HL-60 (cell line): ENCODE results near the gene TMEM151A.

Source experiments
- DNase-seq, 2 experiments: peaks; one replicate each; pipeline ENCODE4 v3.0.0-alpha.2; 2010 to 2020; ENCODE audit warnings: low read depth in 1 of 2, low spot score in 1 of 2
- H3K27ac ChIP-seq: fragments of 250-450 bp; sonication (Bioruptor Pico); replicated peaks from 2 replicates; pipeline ENCODE4 v1.5.1; 2020; ENCODE audit warnings: mild to moderate bottlenecking, moderate library complexity
- H3K27me3 ChIP-seq: fragments of 250-450 bp; sonication (Bioruptor Pico); 2 replicates; pipeline ENCODE4 v1.5.1; 2021; ENCODE audit warnings: mild to moderate bottlenecking, moderate library complexity; ENCODE audit not compliant: insufficient read depth, poor library complexity, severe bottlenecking
- H3K4me3 ChIP-seq: replicated peaks from 2 replicates; pipeline ENCODE4 v1.5.1; 2011; ENCODE audit warnings: mild to moderate bottlenecking, control low read depth, low read length; ENCODE audit not compliant: insufficient read depth
- CTCF ChIP-seq: IDR thresholded peaks from one replicate; pipeline ENCODE4 v1.5.1; 2011; ENCODE audit warnings: low read length, control low read depth, inconsistent platforms; ENCODE audit not compliant: insufficient read depth
- GABPA ChIP-seq: IDR thresholded peaks from 2 replicates; pipeline ENCODE4 v1.6.1; 2012; ENCODE audit warnings: low read depth
- POLR2AphosphoS5 ChIP-seq: IDR thresholded peaks from 2 replicates; pipeline ENCODE4 v1.6.1; 2012; ENCODE audit warnings: low read depth
- REST ChIP-seq: IDR thresholded peaks from 2 replicates; pipeline ENCODE4 v1.6.1; 2012; ENCODE audit warnings: low read depth; ENCODE audit not compliant: insufficient replicate concordance
- SPI1 ChIP-seq: IDR thresholded peaks from 2 replicates; pipeline ENCODE4 v1.6.1; 2012; ENCODE audit warnings: low read depth, mild to moderate bottlenecking, borderline replicate concordance

TMEM151A gene

GRCh38 chr11:66324664-66325063 lies 33.0 kb downstream of the TMEM151A start:
- Histone ChIP-seq H3K27ac (no peak overlapping the region), H3K4me3 (no peak overlapping the region), H3K27me3 (no peaks in the 10 kb centered on the region)
- DNase-seq: no peak
- no peak for TF ChIP-seq GABPA

- H3K27ac ChIP-seq: no peak overlapping the region
- no peaks in the 10 kb centered on the region for H3K27me3 ChIP-seq
- H3K4me3 ChIP-seq: no peak overlapping the region
- TF ChIP-seq GABPA (no peak), REST (no peak), CTCF (no peak), SPI1 (peak; percentile 7; the same call in 1 of the 2 replicates), POLR2AphosphoS5 (peak; percentile 90)
- peak in 1 of 2 experiments; percentile 19 for DNase-seq
These were observed 33.6 kb downstream of the TMEM151A start for GRCh38 chr11:66325263-66325671.

- H3K27ac ChIP-seq: no peak overlapping the region
- TF ChIP-seq SPI1: no peak
- no peak for TF ChIP-seq REST
- no peaks in the 10 kb centered on the region for H3K27me3 ChIP-seq
- no peak for DNase-seq
- no peak overlapping the region for H3K4me3 ChIP-seq
These were observed 34.8 kb downstream of the TMEM151A start for GRCh38 chr11:66326261-66327111.

- DNase-seq: no peak
- Histone ChIP-seq H3K27me3 (no peaks in the 10 kb centered on the region), H3K4me3 (no peak overlapping the region), H3K27ac (no peak overlapping the region)
- no peak for TF ChIP-seq SPI1
- no peak for TF ChIP-seq GABPA
- no peak for TF ChIP-seq POLR2AphosphoS5
- TF ChIP-seq REST: no peak
- TF ChIP-seq CTCF: no peak
These were observed 35.7 kb downstream of the TMEM151A start for GRCh38 chr11:66327171-66328030.
